ENCODE data around the gene NBPF11.
"Not testable (repeated sequence)": the region's sequence is repeated elsewhere in the genome, so short reads cannot be mapped to it uniquely, and the experiment has no call there.

The NBPF11 gene

GRCh38 chr1:148158341-148159003 is 6.4 kb upstream of the NBPF11 start:
- CTCF ChIA-PET = no interaction called here
- H3K9me3 ChIP-seq (ENCODE audit: control extremely low read depth in 1 of 5, control insufficient read depth in 4 of 5, insufficient read depth in 2 of 5, low read depth in 1 of 5, low read length in 4 of 5) = no peaks in the 10 kb centered on the region
- H3K27ac ChIP-seq (ENCODE audit: insufficient read depth in 1 of 2, low read depth in 1 of 2, low read length in 2 of 2, poor library complexity in 1 of 2, severe bottlenecking in 2 of 2) = peak overlapping the region in 1 of 2 experiments; percentile 53
- H3K36me3 ChIP-seq (ENCODE audit: control insufficient read depth in 4 of 4, insufficient read depth in 4 of 4, low read length in 3 of 4) = peaks cover 0 to 4% (median 0%) of the 10 kb centered on the region in 4 experiments
- WGBS (ENCODE audit: insufficient coverage) = 18% methylated on average over 7 of the region's 11 CpGs
- POLR2A ChIA-PET = no interaction called here
- H3K27me3 ChIP-seq (replicated peaks in 2 of 5; ENCODE audit: control insufficient read depth in 4 of 5, insufficient read depth in 5 of 5, low read length in 4 of 5) = no peaks in the 10 kb centered on the region
- DNase-seq = peak in 2 of 3 donors; percentile 20 to 31
- peaks cover 0 to 16% (median 4%) of the 10 kb centered on the region in 4 experiments for H3K4me1 ChIP-seq (ENCODE audit: control extremely low read depth in 1 of 4, control insufficient read depth in 4 of 4, insufficient read depth in 4 of 4, low read length in 3 of 4)
- peak overlapping the region in 5 of 7 experiments; percentile 42 to 77 (median 56) for H3K4me3 ChIP-seq (ENCODE audit: control insufficient read depth in 1 of 7, extremely low read depth in 1 of 7, insufficient read depth in 4 of 7, low read depth in 2 of 7, low read length in 6 of 7)

- H3K36me3 ChIP-seq (ENCODE audit: control insufficient read depth in 4 of 4, insufficient read depth in 4 of 4, low read length in 3 of 4); H3K9me3 ChIP-seq (ENCODE audit: control extremely low read depth in 1 of 5, control insufficient read depth in 4 of 5, insufficient read depth in 2 of 5, low read depth in 1 of 5, low read length in 4 of 5); POLR2A ChIA-PET; DNase-seq; CTCF ChIA-PET; H3K27me3 ChIP-seq (replicated peaks in 2 of 5; ENCODE audit: control insufficient read depth in 4 of 5, insufficient read depth in 5 of 5, low read length in 4 of 5): not testable (repeated sequence)
- no CpG with 5 or more reads among the region's 23 CpGs for WGBS (ENCODE audit: insufficient coverage)
- Histone ChIP-seq H3K27ac (ENCODE audit: insufficient read depth in 1 of 2, low read depth in 1 of 2, low read length in 2 of 2, poor library complexity in 1 of 2, severe bottlenecking in 2 of 2) (peak overlapping the region in 1 of 2 experiments; percentile 53), H3K4me3 (ENCODE audit: control insufficient read depth in 1 of 7, extremely low read depth in 1 of 7, insufficient read depth in 4 of 7, low read depth in 2 of 7, low read length in 6 of 7) (peak overlapping the region in 5 of 7 experiments; percentile 50 to 77 (median 56)), H3K4me1 (ENCODE audit: control extremely low read depth in 1 of 4, control insufficient read depth in 4 of 4, insufficient read depth in 4 of 4, low read length in 3 of 4) (peaks cover 0 to 17% (median 4%) of the 10 kb centered on the region in 4 experiments)
Observed at GRCh38 chr1:148157803-148158202, 5.7 kb upstream of the NBPF11 start.

DNA sequence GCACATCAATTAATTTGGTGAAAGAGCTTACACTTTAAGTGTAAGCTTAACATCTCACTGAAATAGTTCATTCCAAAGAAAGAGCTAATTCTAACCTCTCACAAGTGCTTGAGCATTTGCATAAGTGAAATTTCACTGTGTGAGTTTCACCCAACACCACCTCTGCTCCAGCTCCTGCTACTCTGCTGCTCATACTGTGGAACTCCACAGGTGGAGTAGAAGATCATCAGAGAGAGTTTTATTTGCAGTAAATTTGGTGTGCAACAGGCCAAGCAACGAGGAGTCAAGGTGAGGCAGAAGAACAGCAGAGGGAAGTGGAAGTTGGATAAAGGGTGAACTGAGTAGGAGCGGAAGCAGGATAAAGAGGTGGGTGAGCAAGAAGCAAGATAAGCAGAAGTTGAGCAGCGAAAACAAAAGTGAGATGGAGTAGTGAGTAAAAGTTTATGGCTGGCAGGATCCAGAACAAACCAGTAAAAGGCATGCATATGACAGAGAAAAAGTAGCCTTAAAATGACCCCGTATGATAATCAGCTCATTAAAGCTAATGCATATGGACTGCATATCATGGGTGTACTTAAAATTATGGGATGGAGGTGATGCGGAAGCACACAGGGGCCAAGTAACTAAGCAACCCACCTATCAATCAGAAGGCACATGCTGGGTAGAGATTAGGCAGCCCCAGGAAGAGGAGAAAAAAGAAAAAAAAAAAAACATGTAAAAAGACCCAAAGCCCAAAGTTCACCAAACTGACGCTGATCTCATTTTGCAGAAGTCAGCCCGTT is 3.6 kb upstream of the NBPF11 start:
- Histone ChIP-seq H3K27ac (ENCODE audit: insufficient read depth in 1 of 2, low read depth in 1 of 2, low read length in 2 of 2, poor library complexity in 1 of 2, severe bottlenecking in 2 of 2) (peak overlapping the region in 1 of 2 experiments; percentile 25), H3K4me1 (ENCODE audit: control extremely low read depth in 1 of 4, control insufficient read depth in 4 of 4, insufficient read depth in 4 of 4, low read length in 3 of 4) (peaks cover 4 to 19% (median 6%) of the 10 kb centered on the region in 4 experiments), H3K4me3 (ENCODE audit: control insufficient read depth in 1 of 7, extremely low read depth in 1 of 7, insufficient read depth in 4 of 7, low read depth in 2 of 7, low read length in 6 of 7) (peak overlapping the region in 3 of 7 experiments; percentile 37 to 68 (median 57))
- peak; percentile 50 to 89 (median 80) for DNase-seq
- H3K36me3 ChIP-seq (ENCODE audit: control insufficient read depth in 4 of 4, insufficient read depth in 4 of 4, low read length in 3 of 4); CTCF ChIA-PET; POLR2A ChIA-PET; H3K9me3 ChIP-seq (ENCODE audit: control extremely low read depth in 1 of 5, control insufficient read depth in 4 of 5, insufficient read depth in 2 of 5, low read depth in 1 of 5, low read length in 4 of 5); H3K27me3 ChIP-seq (replicated peaks in 2 of 5; ENCODE audit: control insufficient read depth in 4 of 5, insufficient read depth in 5 of 5, low read length in 4 of 5): not testable (repeated sequence)
- WGBS (ENCODE audit: insufficient coverage) = 0% methylated on average over 1 of the region's 7 CpGs

DNA sequence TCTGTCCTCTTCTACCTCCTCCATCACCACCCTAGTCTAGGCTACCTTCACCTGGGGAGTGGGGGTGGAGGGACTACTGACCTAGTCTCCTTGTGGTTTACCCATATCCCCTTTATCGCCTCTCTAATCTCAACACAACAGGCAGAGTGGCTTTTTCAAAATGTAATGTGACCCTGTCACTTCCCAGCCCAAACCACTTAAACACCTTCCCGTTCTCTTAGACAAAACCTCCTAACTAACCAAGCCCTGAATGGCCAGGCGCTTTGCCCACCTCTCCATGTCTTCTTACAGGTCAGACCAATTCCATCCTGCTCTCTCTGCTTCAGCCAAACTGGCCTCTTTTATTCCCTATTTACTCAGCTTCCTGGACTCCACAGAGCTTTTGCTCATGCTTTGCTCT is 714 bp upstream of the NBPF11 start:
- WGBS (ENCODE audit: insufficient coverage) = no CpG with 5 or more reads among the region's 3 CpGs
- H3K4me1 ChIP-seq (ENCODE audit: control extremely low read depth in 1 of 4, control insufficient read depth in 4 of 4, insufficient read depth in 4 of 4, low read length in 3 of 4); H3K27me3 ChIP-seq (replicated peaks in 2 of 5; ENCODE audit: control insufficient read depth in 4 of 5, insufficient read depth in 5 of 5, low read length in 4 of 5); POLR2A ChIA-PET; H3K27ac ChIP-seq (ENCODE audit: insufficient read depth in 1 of 2, low read depth in 1 of 2, low read length in 2 of 2, poor library complexity in 1 of 2, severe bottlenecking in 2 of 2); DNase-seq; H3K36me3 ChIP-seq (ENCODE audit: control insufficient read depth in 4 of 4, insufficient read depth in 4 of 4, low read length in 3 of 4); H3K4me3 ChIP-seq (ENCODE audit: control insufficient read depth in 1 of 7, extremely low read depth in 1 of 7, insufficient read depth in 4 of 7, low read depth in 2 of 7, low read length in 6 of 7); H3K9me3 ChIP-seq (ENCODE audit: control extremely low read depth in 1 of 5, control insufficient read depth in 4 of 5, insufficient read depth in 2 of 5, low read depth in 1 of 5, low read length in 4 of 5); CTCF ChIA-PET: not testable (repeated sequence)

DNA sequence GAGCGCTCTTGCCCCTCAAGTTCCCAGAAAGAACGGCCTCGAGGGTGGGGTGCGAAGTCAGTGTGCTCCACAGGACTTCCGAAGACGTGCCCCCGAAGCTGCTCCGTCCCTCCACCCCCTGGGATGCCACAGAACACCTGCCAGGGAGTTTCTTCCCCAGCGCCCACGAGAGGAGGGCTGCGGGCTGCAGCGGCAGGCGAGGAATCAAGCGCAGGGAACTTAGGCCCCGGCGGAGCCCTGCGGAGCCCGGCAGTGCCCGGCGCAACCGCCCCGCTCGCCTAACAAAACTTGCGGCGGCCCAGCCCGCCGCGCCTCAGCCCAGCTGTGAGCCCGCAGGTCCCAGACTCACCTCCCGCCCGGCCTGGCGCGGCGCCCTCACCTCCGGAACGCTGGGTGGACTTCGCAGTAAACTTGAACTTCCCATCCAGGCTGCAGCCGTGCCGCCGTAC is 686 bp downstream of the NBPF11 start:
- peak in 2 of 3 donors; percentile 40 to 62 for DNase-seq
- H3K9me3 ChIP-seq (ENCODE audit: control extremely low read depth in 1 of 5, control insufficient read depth in 4 of 5, insufficient read depth in 2 of 5, low read depth in 1 of 5, low read length in 4 of 5); CTCF ChIA-PET; H3K36me3 ChIP-seq (ENCODE audit: control insufficient read depth in 4 of 4, insufficient read depth in 4 of 4, low read length in 3 of 4); H3K27me3 ChIP-seq (replicated peaks in 2 of 5; ENCODE audit: control insufficient read depth in 4 of 5, insufficient read depth in 5 of 5, low read length in 4 of 5); H3K4me1 ChIP-seq (ENCODE audit: control extremely low read depth in 1 of 4, control insufficient read depth in 4 of 4, insufficient read depth in 4 of 4, low read length in 3 of 4); POLR2A ChIA-PET: not testable (repeated sequence)
- Histone ChIP-seq H3K4me3 (ENCODE audit: control insufficient read depth in 1 of 7, extremely low read depth in 1 of 7, insufficient read depth in 4 of 7, low read depth in 2 of 7, low read length in 6 of 7) (peak overlapping the region; percentile 30 to 80 (median 71)), H3K27ac (ENCODE audit: insufficient read depth in 1 of 2, low read depth in 1 of 2, low read length in 2 of 2, poor library complexity in 1 of 2, severe bottlenecking in 2 of 2) (peak overlapping the region in 1 of 2 experiments; percentile 34)
- WGBS (ENCODE audit: insufficient coverage) = 0% methylated on average over 15 of the region's 40 CpGs

DNA sequence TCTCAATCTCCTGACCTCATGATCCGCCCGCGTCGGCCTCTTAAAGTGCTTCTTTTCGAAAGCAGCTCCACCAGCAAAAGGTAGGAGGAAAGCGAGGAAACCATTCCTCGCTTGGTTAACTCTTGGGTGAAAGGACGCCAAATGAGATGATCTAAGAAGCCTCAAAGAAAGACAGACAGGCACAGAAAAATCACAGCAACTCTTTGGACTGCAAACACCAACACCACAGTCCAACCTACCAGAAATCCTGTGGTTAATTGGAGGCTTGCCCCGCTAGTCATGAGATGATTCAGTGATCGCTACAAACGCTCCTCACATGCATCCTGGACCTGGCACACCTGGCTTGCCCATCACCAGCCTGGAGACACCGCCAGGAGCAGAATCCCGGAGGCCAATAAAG is 1.1 kb downstream of the NBPF11 start:
- POLR2A ChIA-PET = not testable (repeated sequence)
- peak overlapping the region in 1 of 2 experiments; percentile 34 for H3K27ac ChIP-seq (ENCODE audit: insufficient read depth in 1 of 2, low read depth in 1 of 2, low read length in 2 of 2, poor library complexity in 1 of 2, severe bottlenecking in 2 of 2)

GRCh38 chr1:148150014-148150413 is 2.1 kb downstream of the NBPF11 start:
- H3K4me3 ChIP-seq (ENCODE audit: control insufficient read depth in 1 of 7, extremely low read depth in 1 of 7, insufficient read depth in 4 of 7, low read depth in 2 of 7, low read length in 6 of 7); CTCF ChIA-PET; H3K27me3 ChIP-seq (replicated peaks in 2 of 5; ENCODE audit: control insufficient read depth in 4 of 5, insufficient read depth in 5 of 5, low read length in 4 of 5); POLR2A ChIA-PET; H3K4me1 ChIP-seq (ENCODE audit: control extremely low read depth in 1 of 4, control insufficient read depth in 4 of 4, insufficient read depth in 4 of 4, low read length in 3 of 4); H3K9me3 ChIP-seq (ENCODE audit: control extremely low read depth in 1 of 5, control insufficient read depth in 4 of 5, insufficient read depth in 2 of 5, low read depth in 1 of 5, low read length in 4 of 5); H3K36me3 ChIP-seq (ENCODE audit: control insufficient read depth in 4 of 4, insufficient read depth in 4 of 4, low read length in 3 of 4); H3K27ac ChIP-seq (ENCODE audit: insufficient read depth in 1 of 2, low read depth in 1 of 2, low read length in 2 of 2, poor library complexity in 1 of 2, severe bottlenecking in 2 of 2): not testable (repeated sequence)
- DNase-seq = peak in 1 of 3 donors; percentile 10
- no CpG with 5 or more reads among the region's 6 CpGs for WGBS (ENCODE audit: insufficient coverage)

More for the DNA sequence above, 1.1 kb downstream of the NBPF11 start:
- H3K4me3 ChIP-seq (ENCODE audit: control insufficient read depth in 1 of 7, extremely low read depth in 1 of 7, insufficient read depth in 4 of 7, low read depth in 2 of 7, low read length in 6 of 7) = peak overlapping the region in 6 of 7 experiments; percentile 42 to 80 (median 73)
- H3K27me3 ChIP-seq (replicated peaks in 2 of 5; ENCODE audit: control insufficient read depth in 4 of 5, insufficient read depth in 5 of 5, low read length in 4 of 5); H3K4me1 ChIP-seq (ENCODE audit: control extremely low read depth in 1 of 4, control insufficient read depth in 4 of 4, insufficient read depth in 4 of 4, low read length in 3 of 4); CTCF ChIA-PET; H3K36me3 ChIP-seq (ENCODE audit: control insufficient read depth in 4 of 4, insufficient read depth in 4 of 4, low read length in 3 of 4); H3K9me3 ChIP-seq (ENCODE audit: control extremely low read depth in 1 of 5, control insufficient read depth in 4 of 5, insufficient read depth in 2 of 5, low read depth in 1 of 5, low read length in 4 of 5): not testable (repeated sequence)
- WGBS (ENCODE audit: insufficient coverage) = 39% methylated on average over 5 of the region's 13 CpGs
- peak in 1 of 3 donors; percentile 4 for DNase-seq

All from common myeloid progenitor, CD34-positive (primary cell).